Neural cell (in vitro differentiated cells): ENCODE measurements around the gene BAD. TPM values are rescaled to one million over a fixed set of nuclear protein-coding genes. Genes with fewer than 3 reads are reported as not detected.

Source experiments
- H2AFZ ChIP-seq: fragments of 200-600, 300-800 bp; sonication (generic), shearing (Covaris generic); 2 replicates; pipeline ENCODE4 v1.6.0; 2014; ENCODE audit warnings: low read depth, mild to moderate bottlenecking, antibody characterized with exemption, low read length, moderate library complexity
- H3F3A ChIP-seq: fragments of 200-600 bp; shearing (Covaris generic); 2 replicates; pipeline ENCODE4 v1.6.1; 2016; ENCODE audit warnings: mild to moderate bottlenecking, moderate library complexity, mixed read lengths, antibody characterized with exemption, low read length; ENCODE audit not compliant: insufficient read depth, poor library complexity, severe bottlenecking
- H3K27ac ChIP-seq: fragments of 200-600, 300-800 bp; sonication (generic), shearing (Covaris generic); 2 replicates; pipeline ENCODE4 v1.5.1; 2014; ENCODE audit warnings: mild to moderate bottlenecking, low read length, moderate library complexity
- H3K27me3 ChIP-seq: fragments of 300-800, 200-600 bp; sonication (generic), shearing (Covaris generic); 2 replicates; pipeline ENCODE4 v1.6.0; 2014; ENCODE audit warnings: mild to moderate bottlenecking, low read depth, low read length, moderate library complexity; ENCODE audit not compliant: insufficient read depth
- H3K36me3 ChIP-seq: fragments of 300-800, 200-600 bp; sonication (generic), shearing (Covaris generic); 2 replicates; pipeline ENCODE4 v1.5.1; 2014; ENCODE audit warnings: mild to moderate bottlenecking, antibody characterized with exemption, low read length, moderate library complexity; ENCODE audit not compliant: insufficient read depth
- H3K4me2 ChIP-seq: fragments of 300-800, 200-600 bp; sonication (generic), shearing (Covaris generic); 2 replicates; pipeline ENCODE4 v1.6.0; 2014; ENCODE audit warnings: mild to moderate bottlenecking, low read length
- H3K4me3 ChIP-seq: fragments of 300-800, 200-600 bp; sonication (generic), shearing (Covaris generic); 2 replicates; pipeline ENCODE4 v1.5.1; 2014; ENCODE audit warnings: mild to moderate bottlenecking, low read length, moderate library complexity
- H3K79me2 ChIP-seq: fragments of 200-600 bp; shearing (Covaris generic); replicated peaks from 2 replicates; pipeline ENCODE4 v1.6.0; 2014; ENCODE audit warnings: mild to moderate bottlenecking, low read length, moderate library complexity; ENCODE audit not compliant: insufficient read depth
- H3K9ac ChIP-seq: fragments of 300-800, 200-600 bp; sonication (generic), shearing (Covaris generic); 2 replicates; pipeline ENCODE4 v1.6.1; 2016; ENCODE audit warnings: mild to moderate bottlenecking, low read length, mixed read lengths
- H3K9me2 ChIP-seq: fragments of 200-600 bp; shearing (Covaris generic); 2 replicates; pipeline ENCODE4 v1.6.1; 2016; ENCODE audit warnings: mild to moderate bottlenecking, low read length, mixed read lengths; ENCODE audit not compliant: insufficient read depth
- H3K9me3 ChIP-seq: fragments of 200-600, 300-800 bp; sonication (generic), shearing (Covaris generic); 2 replicates; pipeline ENCODE4 v1.6.1; 2016; ENCODE audit warnings: mild to moderate bottlenecking, mixed run types, low read length, moderate library complexity, mixed read lengths
- H4K20me1 ChIP-seq: fragments of 200-600 bp; shearing (Covaris generic); 2 replicates; pipeline ENCODE4 v1.6.1; 2016; ENCODE audit warnings: mild to moderate bottlenecking, mixed run types; ENCODE audit not compliant: insufficient read depth
- EP300 ChIP-seq: fragments of 450-650 bp; conservative IDR thresholded peaks from 2 replicates; pipeline ENCODE4 v1.6.1; 2014; ENCODE audit warnings: antibody characterized with exemption, mild to moderate bottlenecking, moderate library complexity; ENCODE audit not compliant: poor library complexity, severe bottlenecking
- EZH2 ChIP-seq: fragments of 200-600, 300-800 bp; shearing (Covaris generic), sonication (generic); IDR thresholded peaks from 2 replicates; pipeline ENCODE4 v1.6.1; 2014; ENCODE audit warnings: antibody characterized with exemption, low read length, borderline replicate concordance, mild to moderate bottlenecking; ENCODE audit not compliant: insufficient read depth, poor library complexity, severe bottlenecking
- MXI1 ChIP-seq: fragments of 450-650 bp; conservative IDR thresholded peaks from 2 replicates; pipeline ENCODE4 v1.6.1; 2014; ENCODE audit warnings: antibody characterized with exemption, mild to moderate bottlenecking; ENCODE audit not compliant: poor library complexity, severe bottlenecking
- RAD21 ChIP-seq: fragments of 450-650 bp; conservative IDR thresholded peaks from 2 replicates; pipeline ENCODE4 v1.6.1; 2014; ENCODE audit warnings: antibody characterized with exemption, mild to moderate bottlenecking, moderate library complexity
- SMC3 ChIP-seq: fragments of 450-650 bp; conservative IDR thresholded peaks from 2 replicates; pipeline ENCODE4 v1.6.1; 2014; ENCODE audit warnings: antibody characterized with exemption, mild to moderate bottlenecking, moderate library complexity; ENCODE audit not compliant: poor library complexity
- TAF1 ChIP-seq: IDR thresholded peaks from 2 replicates; pipeline ENCODE4 v1.6.1; 2012; ENCODE audit warnings: low read depth
- polyA plus RNA-seq: library from polyadenylated mRNA; depleted of rRNA; stranded (reverse); fragments of >200 nt; gene quantifications from 2 replicates; pipeline ENCODE4 v1.2.3, GENCODE V29; 2014
- TF ChIP-seq, protein P1 (sequence below): IDR thresholded peaks from 2 replicates; pipeline ENCODE4 v1.6.1; 2012; ENCODE audit warnings: borderline replicate concordance
- TF ChIP-seq, protein P2 (sequence below): fragments of 450-650 bp; IDR thresholded peaks from 2 replicates; pipeline ENCODE4 v1.5.1; 2014; ENCODE audit warnings: antibody characterized with exemption, mild to moderate bottlenecking, moderate library complexity; ENCODE audit not compliant: poor library complexity, severe bottlenecking

The BAD gene
- polyA plus RNA-seq, 1 donor from 2014 or later = 219 TPM

DNA sequence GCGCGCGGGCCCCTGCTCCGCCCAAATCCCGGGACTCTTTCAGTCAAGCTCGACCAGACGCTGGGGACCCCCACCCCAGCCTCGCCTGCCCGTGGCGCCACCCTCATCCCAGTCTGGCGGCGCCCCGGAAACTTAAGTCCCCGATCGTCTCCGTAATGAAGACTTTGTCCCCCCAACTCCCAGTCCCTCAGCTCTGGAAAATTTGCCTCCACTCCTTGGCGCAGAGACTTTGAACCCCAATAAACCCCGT is 32.8 kb downstream of the BAD start:
- Histone ChIP-seq H3K9ac (no peak overlapping the region), H3K4me3 (peak overlapping the region; percentile 44), H3K79me2 (no peaks in the 10 kb centered on the region), H3K27me3 (peaks cover 8% of the 10 kb centered on the region), H2AFZ (no peak overlapping the region), H3K4me2 (no peak overlapping the region), H3K9me3 (no peaks in the 10 kb centered on the region), H4K20me1 (no peaks in the 10 kb centered on the region), H3F3A (no peaks in the 10 kb centered on the region), H3K9me2 (no peaks in the 10 kb centered on the region), H3K36me3 (no peaks in the 10 kb centered on the region), H3K27ac (no peak overlapping the region)
- TF ChIP-seq MXI1 = no peak
- no peak for TF ChIP-seq TAF1
- TF ChIP-seq, protein P1, sequence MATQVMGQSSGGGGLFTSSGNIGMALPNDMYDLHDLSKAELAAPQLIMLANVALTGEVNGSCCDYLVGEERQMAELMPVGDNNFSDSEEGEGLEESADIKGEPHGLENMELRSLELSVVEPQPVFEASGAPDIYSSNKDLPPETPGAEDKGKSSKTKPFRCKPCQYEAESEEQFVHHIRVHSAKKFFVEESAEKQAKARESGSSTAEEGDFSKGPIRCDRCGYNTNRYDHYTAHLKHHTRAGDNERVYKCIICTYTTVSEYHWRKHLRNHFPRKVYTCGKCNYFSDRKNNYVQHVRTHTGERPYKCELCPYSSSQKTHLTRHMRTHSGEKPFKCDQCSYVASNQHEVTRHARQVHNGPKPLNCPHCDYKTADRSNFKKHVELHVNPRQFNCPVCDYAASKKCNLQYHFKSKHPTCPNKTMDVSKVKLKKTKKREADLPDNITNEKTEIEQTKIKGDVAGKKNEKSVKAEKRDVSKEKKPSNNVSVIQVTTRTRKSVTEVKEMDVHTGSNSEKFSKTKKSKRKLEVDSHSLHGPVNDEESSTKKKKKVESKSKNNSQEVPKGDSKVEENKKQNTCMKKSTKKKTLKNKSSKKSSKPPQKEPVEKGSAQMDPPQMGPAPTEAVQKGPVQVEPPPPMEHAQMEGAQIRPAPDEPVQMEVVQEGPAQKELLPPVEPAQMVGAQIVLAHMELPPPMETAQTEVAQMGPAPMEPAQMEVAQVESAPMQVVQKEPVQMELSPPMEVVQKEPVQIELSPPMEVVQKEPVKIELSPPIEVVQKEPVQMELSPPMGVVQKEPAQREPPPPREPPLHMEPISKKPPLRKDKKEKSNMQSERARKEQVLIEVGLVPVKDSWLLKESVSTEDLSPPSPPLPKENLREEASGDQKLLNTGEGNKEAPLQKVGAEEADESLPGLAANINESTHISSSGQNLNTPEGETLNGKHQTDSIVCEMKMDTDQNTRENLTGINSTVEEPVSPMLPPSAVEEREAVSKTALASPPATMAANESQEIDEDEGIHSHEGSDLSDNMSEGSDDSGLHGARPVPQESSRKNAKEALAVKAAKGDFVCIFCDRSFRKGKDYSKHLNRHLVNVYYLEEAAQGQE = no peak
- TF ChIP-seq EP300 = no peak

DNA sequence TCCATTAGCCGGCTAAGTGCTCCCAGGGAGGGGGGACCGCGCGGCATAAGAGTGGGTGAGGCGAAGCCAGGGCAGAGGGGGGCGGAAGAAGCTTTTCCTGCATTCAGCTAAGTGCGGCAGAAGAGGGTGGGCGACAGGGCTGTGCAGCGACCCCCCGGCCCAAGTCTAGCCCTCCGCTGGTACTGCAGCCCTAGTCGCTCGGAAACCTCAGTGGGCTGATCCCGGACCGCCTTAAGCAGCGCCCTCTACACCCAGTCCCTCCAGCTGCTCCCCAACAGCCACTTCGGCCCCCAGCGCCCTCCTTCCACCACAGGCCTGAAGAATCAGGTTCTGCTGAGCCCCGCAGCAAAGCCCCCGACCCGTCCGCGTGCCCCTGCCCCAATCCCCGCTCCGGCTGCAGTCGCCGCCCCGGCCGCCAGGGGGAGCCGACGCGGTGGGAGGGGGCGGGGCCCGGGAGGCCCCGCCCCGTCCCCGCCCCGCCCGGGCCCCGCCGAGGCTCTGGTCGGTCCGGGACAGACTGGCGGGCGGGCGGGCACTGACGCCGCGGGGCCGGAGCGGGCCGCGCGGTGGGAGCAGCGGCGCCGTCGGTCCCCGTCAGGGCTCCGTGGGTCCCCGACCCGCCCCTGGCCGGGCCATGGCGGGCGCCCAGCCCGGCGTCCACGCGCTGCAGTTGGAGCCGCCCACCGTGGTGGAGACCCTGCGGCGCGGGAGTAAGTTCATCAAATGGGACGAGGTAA is 33.3 kb downstream of the BAD start, which contains the start of gene PLCB3:
TSS of gene PLCB3 (plus strand) at position 515 of the 737 bp plus-strand sequence. CDS start at position 635, 120 bp downstream.
- H3K4me2 ChIP-seq = no peak within 1 kb of the TSS
- H4K20me1 ChIP-seq = no peaks in the 10 kb centered on the region
- TF ChIP-seq TAF1 (no peak), EZH2 (no peak), SMC3 (peak; percentile 43), RAD21 (peak; percentile 25)
- TF ChIP-seq, protein P2, sequence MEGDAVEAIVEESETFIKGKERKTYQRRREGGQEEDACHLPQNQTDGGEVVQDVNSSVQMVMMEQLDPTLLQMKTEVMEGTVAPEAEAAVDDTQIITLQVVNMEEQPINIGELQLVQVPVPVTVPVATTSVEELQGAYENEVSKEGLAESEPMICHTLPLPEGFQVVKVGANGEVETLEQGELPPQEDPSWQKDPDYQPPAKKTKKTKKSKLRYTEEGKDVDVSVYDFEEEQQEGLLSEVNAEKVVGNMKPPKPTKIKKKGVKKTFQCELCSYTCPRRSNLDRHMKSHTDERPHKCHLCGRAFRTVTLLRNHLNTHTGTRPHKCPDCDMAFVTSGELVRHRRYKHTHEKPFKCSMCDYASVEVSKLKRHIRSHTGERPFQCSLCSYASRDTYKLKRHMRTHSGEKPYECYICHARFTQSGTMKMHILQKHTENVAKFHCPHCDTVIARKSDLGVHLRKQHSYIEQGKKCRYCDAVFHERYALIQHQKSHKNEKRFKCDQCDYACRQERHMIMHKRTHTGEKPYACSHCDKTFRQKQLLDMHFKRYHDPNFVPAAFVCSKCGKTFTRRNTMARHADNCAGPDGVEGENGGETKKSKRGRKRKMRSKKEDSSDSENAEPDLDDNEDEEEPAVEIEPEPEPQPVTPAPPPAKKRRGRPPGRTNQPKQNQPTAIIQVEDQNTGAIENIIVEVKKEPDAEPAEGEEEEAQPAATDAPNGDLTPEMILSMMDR = peak; percentile 74
- H3K9me3 ChIP-seq = no peaks in the 10 kb centered on the region
- peak within 1 kb of the TSS; percentile 59 for H3K4me3 ChIP-seq
- H3K27me3 ChIP-seq = peaks cover 8% of the 10 kb centered on the region
- H3K36me3 ChIP-seq = no peaks in the 10 kb centered on the region
- H3K27ac ChIP-seq = peak within 1 kb of the TSS; percentile 5
- H3K79me2 ChIP-seq = peaks cover under 1% of the 10 kb centered on the region
- H3K9ac ChIP-seq = peak within 1 kb of the TSS; percentile 50
- no peaks in the 10 kb centered on the region for H3K9me2 ChIP-seq
- H2AFZ ChIP-seq = no peak within 1 kb of the TSS
- H3F3A ChIP-seq = no peaks in the 10 kb centered on the region
